Calu3 (cell line): ENCODE results near the gene TMEM174. TPM values are rescaled to one million over a fixed set of nuclear protein-coding genes. Genes with fewer than 3 reads are reported as not detected.

Source experiments
- BruUV-seq: library from RNA; stranded (reverse); fragments of 400-500 nt; replicated peaks from 2 replicates; lab custom pipeline; 2021; lab: Mats Ljungman, UMichigan
- CTCF ChIA-PET: fragments of 300-600 bp; sonication (Branson Sonifier 250); formaldehyde crosslinking; loops from one replicate; lab custom pipeline; 2022; ENCODE audit warnings: antibody characterized with exemption; lab: Charles Lee
- DNase-seq: peaks from one replicate; pipeline ENCODE4 v3.0.0; 2022
- H3K27ac Mint-ChIP-seq: one replicate; pipeline ENCODE4 v1.8.0; 2022; ENCODE audit warnings: mixed read lengths; ENCODE audit not compliant: unreplicated experiment
- H3K27me3 Mint-ChIP-seq: one replicate; pipeline ENCODE4 v1.8.0; 2022; ENCODE audit warnings: mixed read lengths; ENCODE audit not compliant: unreplicated experiment
- H3K36me3 Mint-ChIP-seq: one replicate; pipeline ENCODE4 v1.8.0; 2022; ENCODE audit warnings: mild to moderate bottlenecking, moderate library complexity, mixed read lengths; ENCODE audit not compliant: insufficient read depth, unreplicated experiment
- H3K4me1 Mint-ChIP-seq: one replicate; pipeline ENCODE4 v1.8.0; 2022; ENCODE audit warnings: mild to moderate bottlenecking, low read depth, mixed read lengths; ENCODE audit not compliant: unreplicated experiment
- H3K4me3 Mint-ChIP-seq: one replicate; pipeline ENCODE4 v1.8.0; 2022; ENCODE audit warnings: mild to moderate bottlenecking, low read depth, moderate library complexity, mixed read lengths; ENCODE audit not compliant: unreplicated experiment
- H3K9me3 Mint-ChIP-seq: one replicate; pipeline ENCODE4 v1.8.0; 2022; ENCODE audit warnings: low read depth, mixed read lengths; ENCODE audit not compliant: unreplicated experiment
- intact Hi-C: fragments of 100-400 bp; cut with micrococcal nuclease; formaldehyde crosslinking; loops from one replicate; pipeline ENCODE4 v1.10.0; 2022; ENCODE audit not compliant: unreplicated experiment
- total RNA-seq: library from RNA; stranded (reverse); gene quantifications from 2 replicates; pipeline ENCODE4 v1.2.3, GENCODE V29; 2022
- TF ChIP-seq, protein P1 (sequence below): fragments of 200-600 bp; IDR thresholded peaks from one replicate; pipeline ENCODE4 v1.8.0; 2022; ENCODE audit warnings: antibody characterized with exemption; ENCODE audit not compliant: unreplicated experiment

The TMEM174 gene
- total RNA-seq, 1 experiment from 2014 or later = not detected

DNA sequence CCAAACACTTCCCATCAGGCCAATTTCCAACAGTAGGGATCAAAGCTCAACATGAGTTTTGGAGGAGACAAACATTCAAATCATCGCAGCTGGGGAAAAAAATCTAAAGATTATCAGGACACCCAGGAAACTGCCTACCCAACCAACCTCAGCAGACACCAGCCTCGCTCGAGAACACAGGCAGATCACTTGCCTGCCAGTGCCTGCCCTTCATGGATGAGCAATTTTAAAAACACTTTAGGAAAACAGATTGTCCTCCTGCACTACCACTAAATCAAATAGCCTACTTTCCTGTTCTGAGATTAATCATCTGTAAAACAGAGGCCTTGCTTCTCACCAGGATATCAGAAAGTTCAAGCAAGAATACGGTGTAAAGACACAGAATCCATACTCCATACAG lies 14.7 kb upstream of the TMEM174 start:
- CTCF ChIA-PET = no interaction called here
- TF ChIP-seq, protein P1, sequence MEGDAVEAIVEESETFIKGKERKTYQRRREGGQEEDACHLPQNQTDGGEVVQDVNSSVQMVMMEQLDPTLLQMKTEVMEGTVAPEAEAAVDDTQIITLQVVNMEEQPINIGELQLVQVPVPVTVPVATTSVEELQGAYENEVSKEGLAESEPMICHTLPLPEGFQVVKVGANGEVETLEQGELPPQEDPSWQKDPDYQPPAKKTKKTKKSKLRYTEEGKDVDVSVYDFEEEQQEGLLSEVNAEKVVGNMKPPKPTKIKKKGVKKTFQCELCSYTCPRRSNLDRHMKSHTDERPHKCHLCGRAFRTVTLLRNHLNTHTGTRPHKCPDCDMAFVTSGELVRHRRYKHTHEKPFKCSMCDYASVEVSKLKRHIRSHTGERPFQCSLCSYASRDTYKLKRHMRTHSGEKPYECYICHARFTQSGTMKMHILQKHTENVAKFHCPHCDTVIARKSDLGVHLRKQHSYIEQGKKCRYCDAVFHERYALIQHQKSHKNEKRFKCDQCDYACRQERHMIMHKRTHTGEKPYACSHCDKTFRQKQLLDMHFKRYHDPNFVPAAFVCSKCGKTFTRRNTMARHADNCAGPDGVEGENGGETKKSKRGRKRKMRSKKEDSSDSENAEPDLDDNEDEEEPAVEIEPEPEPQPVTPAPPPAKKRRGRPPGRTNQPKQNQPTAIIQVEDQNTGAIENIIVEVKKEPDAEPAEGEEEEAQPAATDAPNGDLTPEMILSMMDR = no peak
- Mint-ChIP-seq H3K27me3 (peaks cover 22% of the 10 kb centered on the region), H3K4me1 (no peaks in the 10 kb centered on the region), H3K27ac (no peak overlapping the region), H3K36me3 (no peaks in the 10 kb centered on the region), H3K4me3 (no peak overlapping the region), H3K9me3 (no peaks in the 10 kb centered on the region)
- DNase-seq = no peak
- no TSS peak for BruUV-seq
- intact Hi-C loops = no loop called here

DNA sequence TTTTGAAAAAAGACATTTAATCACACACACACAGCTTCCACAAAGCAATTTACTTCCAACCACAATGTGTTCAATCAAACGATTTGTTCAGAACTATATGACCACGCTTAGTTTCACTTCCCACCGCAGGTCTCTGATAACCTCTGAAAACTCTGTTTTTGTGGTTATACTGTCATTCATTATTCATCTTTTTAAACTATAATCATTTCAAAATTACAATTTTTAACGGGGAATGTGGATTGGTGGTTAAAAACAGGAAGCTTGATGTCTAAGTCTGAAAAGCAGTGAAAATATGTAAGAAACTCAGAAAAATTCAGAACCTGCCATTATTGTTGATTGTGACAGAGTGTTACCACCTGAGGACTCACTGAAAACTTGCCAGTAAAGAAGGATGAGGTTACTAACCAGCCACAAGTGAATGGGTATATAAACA lies 12.7 kb upstream of the TMEM174 start:
- no peaks in the 10 kb centered on the region for H3K9me3 Mint-ChIP-seq
- DNase-seq = no peak
- peaks cover 26% of the 10 kb centered on the region for H3K27me3 Mint-ChIP-seq
- H3K27ac Mint-ChIP-seq = no peak overlapping the region
- no peak overlapping the region for H3K4me3 Mint-ChIP-seq
- CTCF ChIA-PET = interaction anchor here (0.6 kb wide), 1 partner anchor 41 kb away, joined by 6 read pairs; no protein-coding TSS in a partner anchor
- no TSS peak for BruUV-seq
- H3K36me3 Mint-ChIP-seq = no peaks in the 10 kb centered on the region
- intact Hi-C loops = no loop called here
- TF ChIP-seq, protein P1 = no peak
- no peaks in the 10 kb centered on the region for H3K4me1 Mint-ChIP-seq

DNA sequence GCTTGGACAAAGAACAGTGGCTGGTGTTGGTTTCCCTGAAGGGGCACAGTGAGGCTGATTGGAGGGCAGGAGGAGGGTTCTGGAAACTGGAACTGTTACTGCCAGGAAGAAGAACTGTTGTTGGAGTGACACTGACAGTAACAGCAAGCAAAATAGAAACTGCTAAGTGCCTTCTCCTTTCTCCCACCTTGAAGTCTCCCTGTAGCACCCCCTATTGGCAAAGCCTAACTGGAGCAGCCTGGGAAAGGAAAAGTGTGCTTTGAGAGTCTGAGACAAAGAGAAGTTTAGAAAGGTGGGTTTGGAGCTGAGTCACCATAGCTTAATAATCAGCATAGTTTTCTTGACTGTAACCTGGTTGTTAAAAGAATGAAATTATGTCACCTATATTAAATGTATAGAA lies 2.5 kb upstream of the TMEM174 start:
- Mint-ChIP-seq H3K36me3 (no peaks in the 10 kb centered on the region), H3K4me1 (no peaks in the 10 kb centered on the region), H3K9me3 (peaks cover 6% of the 10 kb centered on the region), H3K27ac (no peak overlapping the region), H3K4me3 (no peak overlapping the region), H3K27me3 (peaks cover 44% of the 10 kb centered on the region)
- TF ChIP-seq, protein P1 = no peak
- intact Hi-C loops = no loop called here
- BruUV-seq = no TSS peak
- no peak for DNase-seq
- CTCF ChIA-PET = no interaction called here

DNA sequence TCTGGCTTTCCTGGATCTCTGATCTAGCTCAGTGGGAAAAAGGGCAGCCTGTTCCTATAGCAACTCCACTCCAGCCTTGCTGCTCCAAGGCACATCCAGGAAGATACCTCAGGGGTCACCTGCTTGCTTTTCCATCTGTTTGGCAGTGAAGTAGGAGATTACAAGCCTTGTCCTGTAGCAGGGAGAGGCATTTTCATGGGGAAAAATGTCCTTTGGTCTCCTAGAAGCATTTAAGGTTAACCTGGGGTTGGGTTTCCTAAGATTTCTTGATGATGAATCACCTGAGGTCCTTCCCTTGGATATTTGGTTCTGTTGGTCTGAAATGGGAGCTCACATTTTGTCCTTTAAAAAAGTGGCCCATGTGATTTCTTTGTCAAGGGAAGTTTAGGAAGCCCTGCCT lies 1.5 kb upstream of the TMEM174 start:
- H3K27ac Mint-ChIP-seq = no peak overlapping the region
- TF ChIP-seq, protein P1 = no peak
- no peak overlapping the region for H3K4me3 Mint-ChIP-seq
- CTCF ChIA-PET = no interaction called here
- peaks cover 6% of the 10 kb centered on the region for H3K9me3 Mint-ChIP-seq
- no peaks in the 10 kb centered on the region for H3K36me3 Mint-ChIP-seq
- intact Hi-C loops = no loop called here
- no peak for DNase-seq
- no TSS peak for BruUV-seq
- no peaks in the 10 kb centered on the region for H3K4me1 Mint-ChIP-seq
- peaks cover 47% of the 10 kb centered on the region for H3K27me3 Mint-ChIP-seq
